SK-N-MC (cell line): ENCODE measurements around the gene KLF13.

Experiments used
- DNase-seq: peaks from one replicate; pipeline ENCODE4 v3.0.0-alpha.2; 2011; ENCODE audit warnings: low read depth, low spot score
- H3K27ac ChIP-seq: fragments of 200-600 bp; sonication (generic); 2 replicates; pipeline ENCODE4 v1.5.1; 2016; ENCODE audit warnings: mixed run types
- H3K36me3 ChIP-seq: fragments of 200-600 bp; sonication (generic); 2 replicates; pipeline ENCODE4 v1.6.1; 2017; ENCODE audit warnings: antibody characterized with exemption, low read length, mixed read lengths; ENCODE audit not compliant: insufficient read depth
- H3K4me3 ChIP-seq: fragments of 200-600 bp; sonication (generic); 2 replicates; pipeline ENCODE4 v1.5.1; 2016
- H3K9ac ChIP-seq: fragments of 200-600 bp; sonication (generic); 2 replicates; pipeline ENCODE4 v1.8.0; 2017; ENCODE audit warnings: mixed run types, mixed read lengths; ENCODE audit not compliant: insufficient read length
- H3K9me3 ChIP-seq: fragments of 200-600 bp; sonication (generic); 2 replicates; pipeline ENCODE4 v1.6.1; 2017; ENCODE audit warnings: low read depth, mild to moderate bottlenecking, antibody characterized with exemption, low read length, moderate library complexity, mixed read lengths
- EZH2 ChIP-seq: fragments of 200-600 bp; sonication (generic); IDR thresholded peaks from one replicate; pipeline ENCODE4 v1.6.1; 2017; ENCODE audit warnings: antibody characterized with exemption
- FOXP2 ChIP-seq: optimal IDR thresholded peaks from 2 replicates; pipeline ENCODE3; 2011; ENCODE audit warnings: mild to moderate bottlenecking, moderate library complexity; ENCODE audit not compliant: insufficient read depth; ENCODE audit errors: extremely low read length, control extremely low read depth
- POLR2AphosphoS5 ChIP-seq: IDR thresholded peaks from 2 replicates; pipeline ENCODE4 v1.6.1; 2012; ENCODE audit warnings: mild to moderate bottlenecking, low read depth, low read length, borderline replicate concordance

The KLF13 gene

GRCh38 chr15:31285772-31286261, 40.8 kb upstream of the KLF13 start:
- TF ChIP-seq EZH2 (no peak), POLR2AphosphoS5 (no peak), FOXP2 (no peak)
- Histone ChIP-seq H3K9ac (no peak overlapping the region), H3K9me3 (no peaks in the 10 kb centered on the region), H3K27ac (no peak overlapping the region), H3K4me3 (no peak overlapping the region), H3K36me3 (no peaks in the 10 kb centered on the region)
- no peak for DNase-seq

GRCh38 chr15:31291048-31291578, 35.5 kb upstream of the KLF13 start:
- Histone ChIP-seq H3K36me3 (no peaks in the 10 kb centered on the region), H3K27ac (no peak overlapping the region), H3K9me3 (no peaks in the 10 kb centered on the region), H3K4me3 (no peak overlapping the region), H3K9ac (no peak overlapping the region)
- TF ChIP-seq EZH2 (no peak), FOXP2 (no peak), POLR2AphosphoS5 (no peak)
- DNase-seq = no peak

DNA sequence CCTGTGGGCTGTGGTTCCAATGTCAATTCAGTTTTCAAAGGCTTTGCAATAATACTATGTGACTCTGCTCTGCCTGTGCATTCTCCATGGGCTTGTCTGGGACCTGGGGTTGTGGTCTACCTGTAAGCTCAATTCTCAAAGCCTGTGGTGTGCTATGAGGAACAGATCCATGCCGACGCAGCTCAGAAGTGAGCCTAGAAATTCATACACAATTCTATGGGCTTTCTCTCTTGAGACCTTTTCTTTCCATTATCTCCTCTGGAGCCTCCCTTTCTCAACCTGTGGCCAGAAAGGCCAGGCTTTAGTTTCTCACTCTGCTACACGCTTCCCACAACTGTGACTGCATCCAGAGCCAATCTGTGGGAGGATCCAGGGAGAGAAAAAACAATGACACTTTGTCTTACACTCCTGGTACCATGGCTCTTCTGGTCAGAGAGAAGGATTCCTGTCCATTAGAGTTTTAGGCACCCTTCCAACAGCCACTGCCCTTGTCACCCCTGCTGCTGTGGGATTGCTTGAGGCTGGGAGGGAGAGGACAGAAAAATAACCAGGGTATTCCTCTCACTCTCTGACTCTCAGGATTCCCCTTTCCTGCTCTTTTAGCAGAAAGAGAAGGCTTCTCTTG, 34.1 kb upstream of the KLF13 start:
- Histone ChIP-seq H3K9ac (no peak overlapping the region), H3K9me3 (no peaks in the 10 kb centered on the region), H3K4me3 (no peak overlapping the region), H3K27ac (no peak overlapping the region), H3K36me3 (no peaks in the 10 kb centered on the region)
- TF ChIP-seq EZH2 (no peak), POLR2AphosphoS5 (no peak), FOXP2 (no peak)
- no peak for DNase-seq

DNA sequence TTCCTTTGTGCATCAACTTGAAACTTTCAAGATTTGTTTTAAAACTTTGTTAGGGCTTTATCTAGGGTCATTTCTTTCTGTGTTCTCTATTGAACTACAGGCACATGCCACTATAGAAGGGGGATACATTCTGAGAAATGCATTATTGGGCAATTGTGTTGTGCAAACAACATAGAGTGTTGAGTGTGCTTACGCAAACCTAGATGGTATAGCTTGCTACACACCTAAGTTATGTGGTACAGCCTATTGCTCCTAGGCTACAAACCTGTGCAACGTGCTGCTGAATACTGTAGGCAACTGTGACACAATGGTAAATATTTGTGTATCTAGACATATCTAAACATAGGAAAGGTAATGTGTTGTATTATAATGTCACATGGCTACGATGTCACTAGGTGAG, 33.0 kb upstream of the KLF13 start:
- DNase-seq = no peak
- H3K9me3 ChIP-seq = no peaks in the 10 kb centered on the region
- H3K27ac ChIP-seq = no peak overlapping the region
- TF ChIP-seq POLR2AphosphoS5 (no peak), FOXP2 (no peak), EZH2 (no peak)
- H3K36me3 ChIP-seq = no peaks in the 10 kb centered on the region
- no peak overlapping the region for H3K9ac ChIP-seq
- H3K4me3 ChIP-seq = no peak overlapping the region

GRCh38 chr15:31294067-31294466, 32.6 kb upstream of the KLF13 start:
- H3K27ac ChIP-seq = no peak overlapping the region
- H3K36me3 ChIP-seq = no peaks in the 10 kb centered on the region
- no peak overlapping the region for H3K9ac ChIP-seq
- H3K4me3 ChIP-seq = no peak overlapping the region
- TF ChIP-seq POLR2AphosphoS5 (no peak), FOXP2 (no peak), EZH2 (no peak)
- no peaks in the 10 kb centered on the region for H3K9me3 ChIP-seq
- DNase-seq = no peak

DNA sequence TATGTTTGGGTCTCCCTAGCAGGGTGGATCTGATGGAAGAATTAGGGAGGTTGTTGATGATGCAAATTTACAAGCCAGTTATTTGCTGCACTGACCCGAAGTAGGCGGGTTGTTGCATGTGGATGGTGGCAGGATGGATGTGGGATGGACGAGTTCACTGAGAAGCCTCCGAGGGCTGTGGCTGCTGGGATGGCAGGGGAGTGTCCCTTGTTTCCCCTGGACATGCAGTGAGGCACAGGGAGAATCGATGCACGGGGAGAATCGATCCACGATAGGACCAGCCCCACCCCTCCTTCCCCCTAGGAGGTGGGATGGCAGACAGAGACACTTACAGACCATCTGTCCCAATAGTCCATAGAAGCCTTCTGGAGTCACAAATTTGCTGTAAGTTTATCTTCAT, 31.0 kb upstream of the KLF13 start:
- Histone ChIP-seq H3K9me3 (no peaks in the 10 kb centered on the region), H3K36me3 (no peaks in the 10 kb centered on the region), H3K27ac (no peak overlapping the region), H3K9ac (no peak overlapping the region), H3K4me3 (no peak overlapping the region)
- no peak for TF ChIP-seq POLR2AphosphoS5
- TF ChIP-seq FOXP2 = no peak
- no peak for TF ChIP-seq EZH2
- DNase-seq = no peak

DNA sequence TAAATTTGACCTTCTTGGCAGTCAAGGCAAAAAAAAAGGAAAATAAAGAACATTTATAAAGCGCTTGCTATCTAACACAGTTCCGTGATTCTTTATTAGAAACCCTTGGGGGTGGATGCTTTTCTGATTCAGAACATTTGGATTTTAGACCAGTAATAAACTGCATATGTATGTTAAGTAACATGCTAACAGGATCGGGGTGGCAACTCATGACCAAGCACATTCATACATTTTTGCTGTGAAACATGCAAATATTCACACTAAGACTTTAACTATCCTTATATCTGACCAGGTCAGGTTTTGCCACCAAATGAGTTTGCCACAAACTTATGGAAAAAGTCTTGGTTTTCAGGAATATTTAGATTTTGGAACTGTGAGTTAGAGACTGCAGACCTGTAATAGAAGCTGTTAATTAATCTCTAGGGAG, 30.4 kb upstream of the KLF13 start:
- Histone ChIP-seq H3K9me3 (no peaks in the 10 kb centered on the region), H3K27ac (no peak overlapping the region), H3K4me3 (no peak overlapping the region), H3K9ac (no peak overlapping the region), H3K36me3 (no peaks in the 10 kb centered on the region)
- no peak for DNase-seq
- no peak for TF ChIP-seq EZH2
- no peak for TF ChIP-seq FOXP2
- no peak for TF ChIP-seq POLR2AphosphoS5

DNA sequence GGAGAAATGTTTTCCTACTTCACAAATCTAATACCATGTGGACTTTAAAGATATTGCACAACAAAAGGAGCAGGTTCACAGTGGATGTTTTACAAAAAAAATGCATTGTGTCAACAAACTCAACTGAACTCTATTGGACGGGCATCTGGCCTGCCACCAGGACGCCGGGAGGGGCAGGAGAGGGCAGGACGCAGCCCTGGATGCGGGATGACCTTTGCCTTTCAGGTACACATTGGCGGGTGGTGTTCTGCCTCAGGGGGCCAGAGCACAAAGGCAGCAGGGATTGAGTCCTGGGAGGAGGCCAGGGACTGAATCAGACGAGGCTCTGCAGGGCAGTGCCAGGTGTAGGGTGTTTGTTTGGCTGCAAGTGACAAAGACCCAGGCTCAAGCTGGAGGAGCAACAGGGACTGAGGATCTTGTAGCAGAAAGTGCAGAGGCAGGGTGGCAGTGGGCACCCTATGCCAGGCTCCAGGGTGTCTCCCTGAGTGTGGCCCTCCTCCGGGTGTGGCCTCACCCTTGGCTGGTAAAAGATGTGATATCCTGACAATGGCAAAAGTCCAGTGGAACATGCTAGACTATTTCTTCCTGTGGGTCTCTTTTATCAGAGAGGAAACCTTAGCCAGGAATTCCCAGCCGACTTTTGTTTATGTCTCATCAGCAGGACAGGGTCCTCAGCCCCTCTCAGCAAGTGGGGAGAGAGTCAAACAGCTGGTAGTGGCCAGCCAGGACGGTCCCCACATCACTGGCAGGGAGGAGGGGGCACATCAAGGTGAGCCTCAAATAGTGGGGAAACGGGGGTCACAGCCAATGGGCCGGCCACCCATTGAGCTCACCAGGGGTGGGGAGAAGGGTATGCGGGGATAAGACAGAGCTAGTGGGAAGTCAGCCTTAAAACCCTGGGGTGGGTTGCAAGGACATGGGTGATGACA, 29.7 kb upstream of the KLF13 start:
- Histone ChIP-seq H3K9ac (no peak overlapping the region), H3K9me3 (no peaks in the 10 kb centered on the region), H3K27ac (no peak overlapping the region), H3K36me3 (no peaks in the 10 kb centered on the region), H3K4me3 (no peak overlapping the region)
- TF ChIP-seq EZH2 = no peak
- DNase-seq = no peak
